Measurements from ENCODE around the gene KIF4B. TPM values are rescaled to one million over a fixed set of nuclear protein-coding genes. Genes with fewer than 3 reads are reported as not detected.

The KIF4B gene
- total and polyA plus RNA-seq, 2 of the 8 experiments (the other 6 are each of a cell fraction or from before 2014, with no cell fraction given), result 0.02 to 0.15 TPM

- H3K4me2 ChIP-seq (ENCODE audit: insufficient read depth in 1 of 2, low read depth in 2 of 2, low read length in 2 of 2), result no peak overlapping the region
- no peak overlapping the region for H3K23ac ChIP-seq (ENCODE audit: insufficient read length)
- H2BK120ac ChIP-seq (replicated peaks; ENCODE audit: low read depth, low read length), result no peak overlapping the region
- H3K79me1 ChIP-seq (ENCODE audit: low read depth, low read length), result no peaks in the 10 kb centered on the region
- no peaks in the 10 kb centered on the region for H4K20me1 ChIP-seq (replicated peaks in 1 of 2; ENCODE audit: control insufficient read depth in 1 of 2, insufficient read depth in 2 of 2, low read length in 2 of 2)
- H3K56ac ChIP-seq (replicated peaks; ENCODE audit: insufficient read length, low read depth, low read length), result no peak overlapping the region
- no peaks in the 10 kb centered on the region for H3K79me2 ChIP-seq (ENCODE audit: control insufficient read depth in 1 of 2, insufficient read depth in 2 of 2, low read length in 2 of 2)
- no peaks in the 10 kb centered on the region for H3K23me2 ChIP-seq (ENCODE audit: low read depth, low read length)
- no peak overlapping the region for H3K4ac ChIP-seq (replicated peaks; ENCODE audit: insufficient read length, low read depth, low read length)
- no peak overlapping the region for H3K27ac ChIP-seq (ENCODE audit: low read depth, low read length)
- ChIA-PET CTCF (ENCODE audit: partially characterized antibody) (interaction anchor here (0.5 kb wide), 2 partner anchors 635 to 727 kb away, joined by 3 read pairs; no protein-coding TSS in a partner anchor), POLR2A (ENCODE audit: partially characterized antibody) (no interaction called here)
- H2BK15ac ChIP-seq (ENCODE audit: low read length), result no peak overlapping the region
- H2BK5ac ChIP-seq (ENCODE audit: low read depth, low read length), result no peak overlapping the region
- DNase-seq (ENCODE audit: low read depth in 1 of 2, low spot score in 2 of 2), result no peak
- H4K5ac ChIP-seq (ENCODE audit: insufficient read length, low read depth, low read length), result no peak overlapping the region
- H4K91ac ChIP-seq (replicated peaks; ENCODE audit: insufficient read length, low read length), result no peak overlapping the region
- H4K8ac ChIP-seq (ENCODE audit: extremely low read depth, insufficient read depth, low read length), result no peak overlapping the region
- H3K18ac ChIP-seq (ENCODE audit: extremely low read depth, low read length), result no peak overlapping the region
- 95% methylated on average over 9 of the region's 9 CpGs; no CpG with 5 or more reads in 1 of the 2 experiments for WGBS, 2 experiments (ENCODE audit: extremely low coverage in 1 of 2, insufficient coverage in 1 of 2, insufficient read length in 1 of 2, insufficient replicate concordance in 2 of 2, low coverage in 1 of 2, low lambda C conversion rate in 2 of 2, missing lambda C conversion rate in 1 of 2)
- H3K27me3 ChIP-seq (replicated peaks in 1 of 4; ENCODE audit: control insufficient read depth in 3 of 4, extremely low read depth in 1 of 4, insufficient read depth in 3 of 4, low read length in 3 of 4), result no peaks in the 10 kb centered on the region
- H3K4me1 ChIP-seq (replicated peaks in 1 of 4; ENCODE audit: control insufficient read depth in 3 of 4, insufficient read depth in 4 of 4, low read length in 3 of 4), result no peaks in the 10 kb centered on the region
- H3K14ac ChIP-seq (ENCODE audit: insufficient read length), result no peak overlapping the region
- no peaks in the 10 kb centered on the region for H3K36me3 ChIP-seq (ENCODE audit: control insufficient read depth in 2 of 4, insufficient read depth in 4 of 4, low read length in 3 of 4)
- H3K9ac ChIP-seq (replicated peaks in 1 of 4; ENCODE audit: extremely low read depth in 1 of 4, low read depth in 3 of 4, low read length in 3 of 4), result no peak overlapping the region
- no peak overlapping the region for H2BK12ac ChIP-seq (ENCODE audit: low read depth, low read length)
- H2AFZ ChIP-seq (ENCODE audit: low read length), result no peak overlapping the region
- no peaks in the 10 kb centered on the region for H3K9me3 ChIP-seq (ENCODE audit: insufficient read depth in 2 of 2, low read depth in 1 of 2, low read length in 1 of 2)
- H3K4me3 ChIP-seq (ENCODE audit: extremely low read depth in 1 of 4, insufficient read depth in 2 of 4, low read depth in 3 of 4, low read length in 4 of 4), result no peak overlapping the region
- no peak for FAIRE-seq
- H2AK5ac ChIP-seq (ENCODE audit: low read depth, low read length), result no peak overlapping the region
- no peak overlapping the region for H2BK20ac ChIP-seq (ENCODE audit: low read length)
- TF ChIP-seq SP1 (IDR thresholded peaks at IDR 0.05; ENCODE audit: low read depth, low read length) (no peak), TAF1 (IDR thresholded peaks at IDR 0.05; ENCODE audit: low read depth, low read length) (no peak), SIRT6 (IDR thresholded peaks at IDR 0.05; ENCODE audit: low read length) (no peak), RAD21 (IDR thresholded peaks at IDR 0.05 in 1 of 2, conservative IDR thresholded peaks at IDR 0.05 in 1 of 2; ENCODE audit: low read depth in 2 of 2, low read length in 2 of 2) (no peak), SP2 (IDR thresholded peaks at IDR 0.05; ENCODE audit: low read length) (no peak), TBP (IDR thresholded peaks at IDR 0.05; ENCODE audit: low read depth, low read length) (no peak), POLR2AphosphoS5 (IDR thresholded peaks at IDR 0.05; ENCODE audit: low read depth, low read length) (no peak), SUZ12 (IDR thresholded peaks at IDR 0.05; ENCODE audit: low read length) (no peak), TAF7 (optimal IDR thresholded peaks at IDR 0.05; ENCODE audit: borderline replicate concordance, low read depth, low read length) (no peak), KDM4A (IDR thresholded peaks at IDR 0.05; ENCODE audit: low read depth, low read length, severe bottlenecking) (no peak), CREB1 (IDR thresholded peaks at IDR 0.05) (no peak), ASH2L (IDR thresholded peaks at IDR 0.05; ENCODE audit: low read length) (no peak), POU5F1 (IDR thresholded peaks at IDR 0.05; ENCODE audit: low read depth, low read length) (no peak), CHD2 (IDR thresholded peaks at IDR 0.05; ENCODE audit: low read length) (no peak)
- TF ChIP-seq, protein P1, sequence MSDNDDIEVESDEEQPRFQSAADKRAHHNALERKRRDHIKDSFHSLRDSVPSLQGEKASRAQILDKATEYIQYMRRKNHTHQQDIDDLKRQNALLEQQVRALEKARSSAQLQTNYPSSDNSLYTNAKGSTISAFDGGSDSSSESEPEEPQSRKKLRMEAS (IDR thresholded peaks at IDR 0.05), result no peak
Measured at GRCh38 chr5:155066886-155067595, 53.5 kb downstream of the KIF4B start.

All from H1 (cell line).